Embryonic facial prominence (tissue), 1 donor: Measurements from ENCODE around the gene OR1D5.
"Not testable (repeated sequence)": the region's sequence is repeated elsewhere in the genome, so short reads cannot be mapped to it uniquely, and the experiment has no call there.

Experiments used
- DNase-seq: peaks from one replicate; pipeline ENCODE4 v3.0.0-alpha.2; 2016; ENCODE audit errors: extremely low spot score

OR1D5 gene, protein sequence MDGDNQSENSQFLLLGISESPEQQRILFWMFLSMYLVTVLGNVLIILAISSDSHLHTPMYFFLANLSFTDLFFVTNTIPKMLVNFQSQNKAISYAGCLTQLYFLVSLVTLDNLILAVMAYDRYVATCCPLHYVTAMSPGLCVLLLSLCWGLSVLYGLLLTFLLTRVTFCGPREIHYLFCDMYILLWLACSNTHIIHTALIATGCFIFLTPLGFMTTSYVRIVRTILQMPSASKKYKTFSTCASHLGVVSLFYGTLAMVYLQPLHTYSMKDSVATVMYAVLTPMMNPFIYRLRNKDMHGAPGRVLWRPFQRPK

DNA sequence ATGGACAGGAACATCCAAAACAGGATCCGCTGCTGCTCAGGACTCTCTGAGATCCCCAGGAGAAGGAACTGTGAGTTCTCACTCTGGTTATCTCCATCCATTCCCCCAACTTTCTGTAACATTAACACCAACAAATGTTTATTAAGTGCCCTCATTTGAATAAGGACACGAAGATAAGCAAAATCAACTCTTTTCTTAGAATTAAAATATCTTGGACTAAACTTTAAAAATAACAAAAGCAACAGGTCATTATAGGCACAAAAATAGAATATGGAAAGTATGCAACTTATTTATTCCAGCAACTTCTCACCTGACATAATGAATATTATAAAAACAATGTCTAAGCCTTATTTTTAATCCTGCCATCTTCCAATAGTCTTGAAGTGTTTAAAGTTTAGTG, at the start of gene OR1D5:
Gene OR1D5, minus strand, starts transcription at position 101 of the 400 bp plus-strand sequence. Its CDS starts 0 bp downstream, at position 101.
- not testable (repeated sequence) for DNase-seq

DNA sequence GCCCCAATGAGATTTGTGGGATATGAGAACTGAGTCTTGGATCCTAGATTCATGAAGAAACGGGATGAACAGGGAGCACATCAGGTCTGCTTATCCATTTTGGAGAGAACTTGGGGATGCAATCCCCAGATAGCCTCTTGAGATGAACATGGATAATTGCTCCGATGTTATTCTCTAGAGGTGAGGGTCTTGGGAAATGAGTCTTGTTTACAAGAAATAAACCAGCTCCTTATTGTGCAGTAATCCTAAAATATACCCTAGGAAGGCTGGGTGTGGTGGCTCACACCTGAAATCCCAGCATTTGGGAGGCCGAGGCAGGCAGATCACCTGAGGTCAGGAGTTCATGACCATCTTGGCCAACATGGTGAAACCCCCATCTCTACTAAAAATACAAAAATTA, 40.9 kb upstream of the OR1D5 start, which contains the start of gene OR1D2:
Gene OR1D2, minus strand, starts transcription at position 101 of the 400 bp plus-strand sequence. CDS start 11,426 bp downstream, outside the sequence.
- DNase-seq = no peak

DNA sequence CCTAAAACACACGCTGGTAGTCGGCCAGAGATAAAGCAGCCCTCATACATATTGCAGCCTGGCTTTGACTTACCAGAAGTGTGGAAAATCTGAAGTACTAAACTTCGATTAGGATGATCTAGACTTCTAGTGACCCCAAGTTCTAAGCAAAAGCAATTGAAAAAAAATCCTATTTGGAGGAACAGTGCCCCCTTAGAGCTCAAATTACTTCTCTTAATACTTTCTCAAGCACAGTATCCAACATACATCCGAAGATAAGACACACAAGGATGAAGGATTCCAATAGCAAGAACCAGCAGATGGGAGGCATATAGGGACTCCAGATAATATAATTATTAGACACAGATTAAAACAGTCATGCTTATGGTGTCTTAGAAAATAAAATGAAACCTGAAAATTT, 10.4 kb upstream of the OR1D5 start:
- not testable (repeated sequence) for DNase-seq

DNA sequence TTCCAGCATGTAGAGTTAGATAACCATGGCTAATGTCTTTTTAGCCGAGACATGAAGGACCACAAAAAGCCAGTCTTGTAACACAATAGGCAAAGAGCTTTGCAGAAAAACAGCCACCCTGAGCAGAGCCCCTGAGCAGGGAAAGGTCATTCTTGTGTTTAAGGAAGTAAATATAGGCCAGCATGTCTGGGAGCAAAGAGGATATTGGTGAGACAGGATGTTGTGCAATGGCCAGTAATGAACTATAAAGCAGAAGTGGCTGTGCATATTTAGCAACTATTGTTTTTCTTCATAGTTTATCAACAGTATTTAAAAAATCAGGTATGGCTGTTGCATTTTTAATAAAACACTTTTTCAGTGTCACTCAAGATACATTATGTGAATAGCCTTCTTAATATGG, 1.8 kb upstream of the OR1D5 start:
- not testable (repeated sequence) for DNase-seq

DNA sequence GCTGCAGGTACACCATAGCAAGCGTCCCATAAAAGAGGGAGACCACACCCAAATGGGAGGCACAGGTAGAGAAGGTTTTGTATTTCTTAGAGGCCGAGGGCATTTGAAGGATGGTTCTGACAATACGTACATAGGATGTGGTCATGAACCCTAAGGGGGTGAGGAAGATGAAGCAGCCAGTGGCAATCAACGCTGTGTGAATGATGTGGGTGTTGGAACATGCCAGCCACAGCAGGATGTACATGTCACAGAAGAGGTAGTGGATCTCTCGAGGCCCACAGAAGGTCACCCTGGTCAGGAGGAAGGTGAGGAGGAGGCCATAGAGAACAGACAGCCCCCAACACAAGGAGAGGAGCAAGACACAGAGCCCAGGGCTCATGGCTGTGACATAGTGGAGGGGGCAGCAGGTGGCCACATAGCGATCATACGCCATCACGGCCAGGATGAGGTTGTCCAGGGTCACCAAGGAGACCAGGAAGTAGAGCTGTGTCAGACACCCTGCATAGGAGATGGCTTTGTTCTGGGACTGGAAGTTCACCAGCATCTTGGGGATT, 506 bp downstream of the OR1D5 start:
- DNase-seq = not testable (repeated sequence)

DNA sequence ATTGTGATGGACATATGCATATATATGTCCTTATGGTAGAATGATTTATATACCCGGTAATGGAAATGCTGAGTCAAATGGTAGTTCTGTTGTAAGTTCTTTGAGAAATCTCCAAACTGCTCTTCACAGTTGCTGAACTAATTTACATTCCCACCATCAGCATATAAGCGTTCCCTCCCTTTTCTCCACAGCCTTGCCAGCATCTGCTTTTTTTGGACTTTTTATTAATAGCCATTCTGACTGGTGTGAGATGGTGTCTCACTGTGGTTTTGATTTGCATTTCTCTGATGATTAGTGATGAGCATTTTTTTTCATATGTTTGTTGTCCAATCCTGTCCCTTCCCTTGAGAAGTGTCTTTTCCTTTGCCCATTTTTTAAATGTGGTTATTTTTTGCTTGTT, 8.5 kb downstream of the OR1D5 start:
- not testable (repeated sequence) for DNase-seq

DNA sequence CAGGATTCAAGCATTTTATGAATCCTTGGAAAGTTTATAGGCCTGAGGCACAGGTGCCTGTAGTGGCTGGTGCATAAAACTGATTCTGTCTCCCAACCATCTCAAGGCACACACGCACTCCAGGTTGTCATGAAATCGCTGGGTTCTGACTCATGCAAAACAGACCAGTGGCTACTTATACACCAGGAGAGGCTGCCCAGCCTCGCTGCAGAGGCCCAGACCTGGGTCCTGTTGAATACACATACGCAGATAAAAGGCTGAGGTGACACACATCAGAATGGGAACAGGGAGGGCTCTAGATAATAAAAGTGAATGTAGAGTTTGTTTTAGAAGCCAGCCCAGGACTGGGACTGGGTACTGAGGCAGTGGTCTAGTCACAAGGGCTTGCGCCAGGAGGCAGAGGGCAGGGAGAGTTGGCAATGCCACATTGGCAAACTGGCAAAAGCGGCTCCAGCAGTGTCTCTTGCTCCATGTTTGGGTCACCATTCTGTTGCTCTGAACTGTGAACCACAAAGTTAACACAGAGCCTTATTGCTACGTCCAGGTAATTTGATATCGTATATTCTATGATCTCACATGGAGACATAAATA, 13.6 kb downstream of the OR1D5 start:
- no peak for DNase-seq

DNA sequence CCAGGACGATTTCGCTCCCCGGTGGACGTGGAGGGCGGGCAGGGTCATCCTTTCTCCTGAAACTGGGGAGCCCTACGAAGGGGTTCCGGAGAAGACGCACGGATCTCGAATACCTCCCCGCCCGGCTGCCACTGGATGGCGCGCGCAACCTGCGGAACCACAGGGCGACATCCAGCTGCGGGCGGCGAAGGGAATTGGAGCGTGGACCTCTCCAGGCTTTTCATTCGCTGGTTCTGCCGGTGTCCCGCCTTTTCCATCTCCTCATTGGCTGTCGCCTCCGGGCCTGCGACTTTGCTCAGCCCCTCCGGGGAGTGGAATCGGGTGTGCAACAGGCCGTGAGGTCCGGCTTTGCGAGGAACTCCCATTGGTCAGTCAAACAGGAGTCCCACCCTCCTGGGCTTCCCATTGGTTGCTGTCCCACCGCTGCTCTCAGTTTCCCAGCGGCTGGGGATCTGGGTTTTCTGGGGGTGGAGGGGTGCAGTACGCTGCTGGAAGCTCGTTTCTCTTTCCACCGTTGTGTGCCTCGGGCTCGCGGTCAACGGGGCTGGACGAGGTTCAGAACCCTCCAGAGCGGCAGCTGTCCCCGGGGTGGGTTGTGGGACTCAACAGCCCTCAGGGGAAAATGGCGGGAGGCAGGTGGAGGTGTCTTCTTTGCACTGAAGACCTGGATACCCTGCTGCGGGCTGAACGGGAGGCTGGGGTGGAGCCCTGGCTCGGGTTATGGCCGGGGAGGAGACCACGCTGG, 14.5 kb downstream of the OR1D5 start:
- peak; percentile 97 for DNase-seq

DNA sequence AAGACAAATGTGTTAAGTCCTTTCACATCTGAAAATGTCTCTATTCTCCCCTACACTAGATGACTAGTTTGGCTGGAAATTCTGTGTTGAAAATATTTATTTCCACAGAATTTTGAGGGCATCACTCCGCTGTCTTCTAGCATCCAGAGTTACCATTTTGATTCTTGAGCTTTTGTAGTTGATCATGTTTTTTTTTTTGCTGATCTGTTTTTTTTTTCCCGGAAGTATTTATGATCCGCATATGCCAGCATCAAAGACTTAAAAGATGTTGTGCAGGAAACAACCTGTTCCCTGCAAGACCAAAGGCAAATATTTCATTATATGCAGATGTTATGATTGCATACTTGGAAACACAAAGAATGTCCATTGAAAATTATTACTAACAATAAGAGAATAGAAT, 16.7 kb downstream of the OR1D5 start:
- DNase-seq = no peak

DNA sequence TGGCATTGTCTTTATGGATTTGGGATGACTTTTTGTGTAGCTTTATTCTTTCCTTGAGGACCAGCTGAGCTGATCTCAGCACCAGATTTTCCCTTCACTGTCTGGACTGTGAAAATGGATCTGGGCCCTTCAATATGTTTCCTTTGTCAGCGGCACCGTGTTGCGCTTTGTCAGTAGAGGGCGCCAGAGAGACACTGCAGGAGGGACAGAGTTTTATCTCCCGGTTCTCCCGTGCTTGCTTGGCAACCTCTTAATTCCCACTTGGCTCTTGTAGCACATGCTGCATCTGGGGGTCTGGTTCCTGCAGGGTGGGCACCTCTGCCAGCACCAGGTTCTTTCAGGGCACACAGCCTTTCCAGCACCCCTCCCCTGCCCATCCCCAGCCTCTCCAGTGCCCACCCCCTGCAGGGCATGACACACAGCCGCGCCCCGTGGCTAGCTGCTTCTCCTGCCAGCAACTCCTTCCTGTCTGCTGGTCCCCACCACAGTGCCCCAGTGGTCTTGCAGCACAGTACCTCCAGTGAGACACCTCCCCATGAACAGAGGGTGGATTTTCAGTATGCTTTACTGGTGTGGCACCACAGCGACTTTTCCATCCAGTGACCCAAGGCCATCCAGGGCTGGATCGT, 19.6 kb downstream of the OR1D5 start:
- no peak for DNase-seq

DNA sequence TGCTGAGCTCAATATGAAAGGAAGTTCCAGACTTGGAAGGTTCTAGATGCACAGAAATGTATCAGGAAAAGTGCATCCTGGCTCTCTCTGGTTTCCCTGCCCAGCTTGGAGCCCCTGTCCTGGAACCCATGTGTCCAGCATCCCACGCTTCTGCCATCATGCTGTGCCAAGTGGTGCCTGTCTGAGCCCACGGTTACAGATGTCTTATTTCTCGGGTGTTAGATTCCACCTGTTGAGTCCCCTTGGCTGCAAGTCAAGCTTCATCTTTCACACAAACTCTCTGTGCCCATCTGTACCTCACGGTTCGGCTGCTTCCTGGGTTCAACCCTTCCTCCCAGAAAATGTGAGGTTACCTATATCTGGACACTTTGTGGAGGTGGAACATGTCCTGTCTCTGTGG, 22.5 kb downstream of the OR1D5 start:
- no peak for DNase-seq

DNA sequence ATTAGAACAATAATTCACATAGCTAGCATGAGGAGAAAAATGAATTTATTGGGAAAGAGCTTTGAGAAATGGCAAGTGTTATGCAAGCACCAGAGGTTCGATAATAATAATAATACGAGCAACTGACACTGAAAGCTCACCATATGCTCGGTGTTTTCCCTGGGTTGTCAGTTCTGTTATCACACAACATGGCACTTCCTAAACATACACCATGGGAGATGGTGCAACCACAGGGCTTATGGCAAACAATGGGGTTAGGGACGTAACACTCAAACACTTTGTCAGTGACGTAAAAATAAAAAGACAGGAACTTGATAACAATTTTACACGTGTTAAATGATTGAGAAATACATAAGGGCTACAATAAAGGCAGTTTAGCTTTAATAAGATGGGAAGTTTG, 23.7 kb downstream of the OR1D5 start:
- no peak for DNase-seq

DNA sequence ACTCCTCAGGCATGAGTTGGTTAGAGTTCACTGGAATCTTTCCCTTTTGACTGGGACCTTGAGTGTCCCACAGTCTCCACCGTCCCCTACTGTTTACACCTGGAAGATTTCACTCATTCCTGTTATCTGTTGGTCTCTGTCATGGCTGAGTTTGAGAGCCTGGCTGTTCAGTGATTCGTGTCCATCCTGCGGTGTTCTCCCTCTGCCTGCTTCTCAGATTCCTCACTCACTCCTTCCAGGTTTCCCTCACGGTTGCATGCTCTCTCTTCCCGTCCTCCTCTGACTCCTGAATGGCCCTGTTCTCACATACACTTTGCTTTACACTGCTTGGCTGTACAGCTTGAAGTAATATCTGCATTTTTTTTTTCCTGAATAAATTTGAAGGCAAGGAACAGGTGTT, 24.5 kb downstream of the OR1D5 start:
- DNase-seq = no peak

DNA sequence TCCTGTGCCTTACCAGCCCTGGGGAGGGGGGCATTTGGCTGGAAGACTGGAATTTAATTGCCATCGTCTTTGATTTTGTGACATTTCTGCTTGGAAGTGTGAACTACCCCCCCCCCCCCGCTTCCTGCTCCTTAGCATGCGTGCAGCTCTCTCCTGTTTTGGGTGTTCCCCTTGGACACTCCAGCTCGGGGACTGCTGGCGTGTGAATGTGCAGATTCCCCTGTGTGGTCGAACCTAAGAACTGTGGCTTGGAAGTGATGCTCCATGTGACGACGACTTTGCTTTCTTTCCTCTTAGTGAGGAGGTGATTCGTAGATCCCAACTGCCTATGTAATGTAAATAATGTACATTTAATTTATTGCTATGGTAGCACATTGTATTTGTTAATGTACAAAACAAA, 26.1 kb downstream of the OR1D5 start:
- no peak for DNase-seq

DNA sequence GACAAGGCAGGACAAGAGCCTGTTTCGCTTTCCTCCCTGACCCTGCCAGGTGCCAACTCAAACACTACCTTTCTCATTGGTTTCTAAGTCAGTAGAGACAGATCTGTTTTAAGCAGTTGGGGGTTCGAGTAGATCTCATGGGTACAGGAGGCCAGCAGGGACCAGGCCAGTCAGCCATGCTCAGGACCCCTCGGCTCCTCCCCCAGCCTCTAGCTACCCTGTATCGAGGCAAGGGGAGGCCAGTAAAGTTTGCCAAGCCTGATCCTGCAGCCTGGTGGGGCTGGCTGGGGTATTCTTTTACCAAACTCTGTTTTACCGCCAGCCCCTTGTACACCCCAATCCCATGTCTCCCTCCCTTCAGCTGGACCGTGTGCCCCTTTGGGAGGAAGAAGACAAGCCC, 26.6 kb downstream of the OR1D5 start:
- no peak for DNase-seq

DNA sequence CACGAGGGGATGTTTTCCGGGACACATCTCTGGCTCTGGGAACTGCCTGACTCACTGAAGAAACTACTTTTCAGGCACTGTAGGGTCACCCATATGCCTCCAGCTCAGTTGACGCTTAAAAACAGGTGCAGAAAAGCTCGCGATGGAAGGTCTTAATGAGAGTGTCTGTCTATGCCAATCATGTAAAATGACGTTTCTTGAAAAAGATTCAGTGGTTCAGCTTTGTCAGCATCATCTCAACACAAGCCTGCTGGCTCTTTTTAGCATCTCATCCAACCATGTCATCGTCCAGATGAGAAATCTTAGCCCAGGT, 27.5 kb downstream of the OR1D5 start:
- no peak for DNase-seq

DNA sequence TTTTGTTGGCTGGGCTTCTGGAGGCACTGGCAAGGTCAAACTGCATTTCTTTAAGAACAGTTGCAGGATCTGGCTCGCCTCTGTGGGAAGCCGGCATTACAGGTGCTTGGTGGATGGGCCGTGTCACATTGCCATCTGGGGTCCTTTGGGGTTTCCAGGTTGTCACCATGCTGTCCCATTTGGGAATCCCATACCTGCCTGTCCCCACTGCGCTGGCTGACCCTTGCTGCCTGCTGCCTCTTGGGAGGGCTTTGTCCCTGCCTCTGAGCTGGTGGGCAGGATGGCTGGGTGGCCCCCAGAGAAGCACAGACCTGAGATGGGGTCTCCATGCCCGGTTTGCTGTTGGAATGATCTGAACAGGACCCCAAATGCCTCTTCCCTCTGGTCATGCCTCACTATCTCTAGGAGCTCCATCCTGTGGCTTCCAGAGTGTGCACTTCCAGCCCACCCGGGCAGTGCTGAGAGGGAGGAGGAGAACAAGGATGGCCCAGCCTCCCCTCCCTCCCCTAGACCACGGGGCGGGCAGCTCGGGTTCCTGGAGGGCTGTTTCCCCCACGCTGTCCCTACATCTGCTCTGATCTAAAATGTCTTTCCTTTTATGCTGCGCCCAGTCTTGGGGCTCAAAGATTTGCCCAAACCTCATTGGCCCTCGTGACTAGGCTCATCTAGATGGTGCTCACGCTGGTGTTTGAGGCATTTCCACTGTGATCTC, 28.0 kb downstream of the OR1D5 start:
- DNase-seq = no peak

DNA sequence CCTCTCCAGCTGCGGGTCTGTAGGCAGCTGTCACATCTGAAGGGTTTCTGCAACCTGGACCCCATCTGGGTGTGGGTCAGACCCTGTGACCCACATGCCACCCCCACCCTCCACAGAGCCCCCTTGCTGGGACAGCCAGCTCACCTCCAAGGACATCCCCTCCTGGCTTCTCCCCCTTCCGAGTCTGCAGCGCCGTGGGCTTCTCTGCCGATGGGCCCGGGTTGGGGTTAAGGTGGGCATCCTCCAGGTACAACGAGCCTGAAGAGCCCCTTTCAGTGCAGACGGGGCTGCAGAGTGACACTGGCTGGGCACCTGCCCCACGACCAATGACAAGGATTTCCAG, 28.9 kb downstream of the OR1D5 start:
- DNase-seq = no peak

DNA sequence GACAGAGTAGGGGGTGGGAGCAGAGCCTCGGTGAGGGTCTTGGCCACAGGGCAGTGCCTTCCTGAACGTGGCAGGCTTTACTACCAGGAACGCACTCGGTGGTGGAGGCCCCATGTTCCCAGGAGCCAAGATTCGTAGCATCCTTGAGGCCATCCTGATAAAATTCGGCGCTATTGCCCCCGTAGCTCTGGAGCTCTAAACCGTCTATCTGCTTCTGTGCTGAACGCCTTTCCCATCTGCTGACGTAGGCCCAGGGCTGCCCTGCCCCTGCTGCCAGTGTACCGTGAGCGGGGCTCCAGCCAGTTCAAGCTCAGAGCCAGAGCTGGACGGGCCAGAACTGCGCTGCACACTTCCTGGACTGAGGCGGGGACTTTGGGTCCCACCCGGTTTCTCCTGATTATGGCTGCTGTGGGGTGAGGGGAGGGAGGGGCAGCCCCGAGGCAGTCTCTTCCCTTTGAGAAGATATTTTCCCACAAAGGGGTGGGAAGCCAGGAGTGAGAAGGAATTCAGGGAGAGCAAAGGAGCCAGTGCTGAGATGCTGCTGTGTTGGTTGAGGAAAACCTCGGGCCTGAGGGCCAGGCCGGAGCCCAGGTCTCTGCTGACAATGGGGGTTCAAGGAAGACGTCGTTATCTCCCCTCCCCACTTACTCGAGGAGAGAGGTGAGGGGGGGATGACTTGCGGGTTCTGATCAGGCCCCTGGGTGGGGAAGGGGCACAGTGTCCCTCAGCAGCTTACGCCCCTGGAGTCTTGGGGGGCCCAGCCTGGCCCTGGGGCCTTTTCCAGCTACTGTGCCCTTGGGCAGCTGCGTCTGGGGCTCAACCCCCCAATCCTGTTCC, 29.4 kb downstream of the OR1D5 start:
- DNase-seq = no peak

DNA sequence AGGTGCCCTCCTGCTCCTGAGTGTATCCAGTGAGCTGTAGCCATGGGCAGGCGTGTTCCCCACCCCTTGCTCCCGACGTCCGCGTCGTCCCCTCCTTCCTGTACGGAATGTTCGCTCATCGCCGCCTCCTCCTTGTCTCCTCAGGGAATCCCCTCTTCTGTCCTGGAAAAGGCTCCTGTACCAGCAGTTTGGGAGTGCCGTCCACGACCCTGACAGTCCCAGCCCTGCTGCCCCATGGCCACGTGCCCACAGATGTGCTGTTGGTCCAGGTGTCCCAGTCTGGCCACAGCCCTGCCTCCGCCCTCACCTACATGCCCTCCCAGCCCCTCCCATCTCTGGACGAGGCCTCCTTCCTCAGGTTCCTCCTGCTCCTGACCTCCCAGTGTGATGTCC, 30.2 kb downstream of the OR1D5 start:
- DNase-seq = no peak
